A673 (cell line): ENCODE data around the gene GOLGA7B. TPM values are rescaled to one million over a fixed set of nuclear protein-coding genes. Genes with fewer than 3 reads are reported as not detected.

Source experiments
- BruUV-seq: library from RNA; stranded (reverse); fragments of 400-500 nt; replicated peaks from 2 replicates; lab custom pipeline; 2021; lab: Mats Ljungman, UMichigan
- CTCF ChIA-PET: fragments of 300-600 bp; sonication (Branson Sonifier 250); formaldehyde crosslinking; loops from one replicate; lab custom pipeline; 2022; ENCODE audit warnings: antibody characterized with exemption; lab: Charles Lee
- POLR2A ChIA-PET: fragments of 300-600 bp; sonication (Branson Sonifier 250); formaldehyde crosslinking; loops from one replicate; lab custom pipeline; 2022; ENCODE audit warnings: antibody characterized with exemption; ENCODE audit not compliant: low non-redundant PET; lab: Charles Lee
- DNase-seq: peaks from one replicate; pipeline ENCODE4 v3.0.0-alpha.2; 2015; ENCODE audit warnings: low spot score
- H3K27ac ChIP-seq: fragments of 200-600 bp; sonication (generic); 2 replicates; pipeline ENCODE4 v1.5.1; 2016; ENCODE audit warnings: mixed run types, low read depth, mild to moderate bottlenecking, mixed read lengths, antibody characterized with exemption, low read length; ENCODE audit not compliant: poor library complexity, severe bottlenecking
- H3K27me3 ChIP-seq: fragments of 200-600 bp; sonication (generic); replicated peaks from 2 replicates; pipeline ENCODE4 v1.6.1; 2017; ENCODE audit warnings: mixed run types, low read depth, mild to moderate bottlenecking, mixed read lengths, antibody characterized with exemption, low read length; ENCODE audit not compliant: insufficient read depth, poor library complexity
- H3K36me3 ChIP-seq: fragments of 200-600 bp; sonication (generic); 2 replicates; pipeline ENCODE4 v1.6.1; 2016; ENCODE audit warnings: mixed run types, mild to moderate bottlenecking, mixed read lengths, antibody characterized with exemption, low read length; ENCODE audit not compliant: insufficient read depth, poor library complexity, severe bottlenecking
- H3K4me1 ChIP-seq: fragments of 200-600 bp; sonication (generic); 2 replicates; pipeline ENCODE4 v1.6.1; 2017; ENCODE audit warnings: mixed run types, mild to moderate bottlenecking, mixed read lengths, antibody characterized with exemption, low read length; ENCODE audit not compliant: insufficient read depth, poor library complexity, severe bottlenecking
- H3K4me3 ChIP-seq: fragments of 200-600 bp; sonication (generic); 2 replicates; pipeline ENCODE4 v1.5.1; 2016; ENCODE audit warnings: low read depth, mixed run types, mild to moderate bottlenecking, mixed read lengths, low read length; ENCODE audit not compliant: poor library complexity, severe bottlenecking
- H3K9me3 ChIP-seq: fragments of 200-600 bp; sonication (generic); 2 replicates; pipeline ENCODE4 v1.6.1; 2016; ENCODE audit warnings: mixed run types, low read depth, mild to moderate bottlenecking, mixed read lengths, antibody characterized with exemption, low read length; ENCODE audit not compliant: poor library complexity, severe bottlenecking
- CTCF ChIP-seq: fragments of 300-800, 200-600 bp; sonication (generic); conservative IDR thresholded peaks from 2 replicates; pipeline ENCODE4 v1.5.1; 2017; ENCODE audit warnings: low read depth, mild to moderate bottlenecking, antibody characterized with exemption, low read length, moderate library complexity, mixed read lengths
- EZH2 ChIP-seq: fragments of 200-600 bp; sonication (generic); IDR thresholded peaks from 2 replicates; pipeline ENCODE4 v1.6.1; 2017; ENCODE audit warnings: borderline replicate concordance, low read depth, mild to moderate bottlenecking, mixed read lengths, antibody characterized with exemption, low read length; ENCODE audit not compliant: poor library complexity, severe bottlenecking
- intact Hi-C: fragments of 100-400 bp; cut with micrococcal nuclease; formaldehyde crosslinking; loops from one replicate; pipeline ENCODE4 v1.10.0; 2022; ENCODE audit not compliant: unreplicated experiment
- total RNA-seq: library from RNA; stranded (reverse); gene quantifications from 2 replicates; pipeline ENCODE4 v1.2.3, GENCODE V29; 2021

GOLGA7B gene
- total RNA-seq, 1 experiment from 2014 or later = 0.64 TPM

DNA sequence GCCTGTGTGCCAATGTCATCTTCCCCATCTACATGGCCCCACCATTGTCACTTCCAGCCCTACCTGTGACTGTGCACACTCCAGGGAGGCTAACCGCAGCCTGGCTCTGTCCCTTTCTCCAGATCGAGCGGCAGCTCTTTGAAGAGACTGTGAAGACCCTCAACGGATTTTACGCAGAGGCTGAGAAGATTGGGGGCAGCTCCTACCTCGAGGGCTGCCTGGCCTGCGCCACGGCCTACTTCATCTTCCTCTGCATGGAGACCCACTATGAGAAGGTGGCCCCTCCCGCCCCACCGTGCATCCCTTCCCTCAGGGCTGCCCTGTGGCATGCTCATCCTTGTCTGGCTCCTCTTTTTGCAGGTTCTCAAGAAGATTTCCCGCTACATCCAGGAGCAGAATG lies 14.2 kb downstream of the GOLGA7B start:
- TF ChIP-seq EZH2 (no peak), CTCF (no peak)
- Histone ChIP-seq H3K9me3 (no peaks in the 10 kb centered on the region), H3K27ac (no peak overlapping the region), H3K4me1 (peaks cover 5% of the 10 kb centered on the region), H3K27me3 (no peaks in the 10 kb centered on the region), H3K36me3 (no peaks in the 10 kb centered on the region), H3K4me3 (no peak overlapping the region)
- ChIA-PET POLR2A (no interaction called here), CTCF (no interaction called here)
- intact Hi-C loops = no loop called here
- no peak for DNase-seq
- no TSS peak for BruUV-seq

DNA sequence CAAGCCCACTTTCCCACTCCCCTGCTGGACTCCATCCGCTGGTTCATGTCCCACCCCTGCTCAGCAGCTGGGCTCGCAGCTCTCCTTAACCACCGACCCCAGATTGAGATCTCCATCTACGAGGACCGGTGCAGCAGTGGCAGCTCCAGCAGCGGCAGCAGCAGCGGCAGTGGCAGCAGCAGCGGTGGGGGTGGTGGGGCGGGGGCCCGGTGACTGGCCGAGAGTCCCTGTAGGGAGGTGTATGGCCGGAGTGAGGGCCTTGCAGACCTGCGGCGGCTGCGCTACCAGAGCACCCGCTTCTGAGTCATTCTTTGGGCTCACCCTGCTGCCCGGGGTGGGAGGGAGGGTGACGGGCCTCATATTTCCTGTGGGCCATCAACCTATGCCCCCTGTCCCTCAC lies 15.8 kb downstream of the GOLGA7B start:
- intact Hi-C loops = no loop called here
- Histone ChIP-seq H3K36me3 (no peaks in the 10 kb centered on the region), H3K4me3 (no peak overlapping the region), H3K9me3 (no peaks in the 10 kb centered on the region), H3K27ac (no peak overlapping the region), H3K4me1 (peaks cover 12% of the 10 kb centered on the region), H3K27me3 (no peaks in the 10 kb centered on the region)
- ChIA-PET CTCF (interaction anchor here (0.7 kb wide), 1 partner anchor 169 kb away, joined by 4 read pairs; no protein-coding TSS in a partner anchor), POLR2A (no interaction called here)
- no TSS peak for BruUV-seq
- TF ChIP-seq CTCF = no peak
- no peak for TF ChIP-seq EZH2
- DNase-seq = no peak

DNA sequence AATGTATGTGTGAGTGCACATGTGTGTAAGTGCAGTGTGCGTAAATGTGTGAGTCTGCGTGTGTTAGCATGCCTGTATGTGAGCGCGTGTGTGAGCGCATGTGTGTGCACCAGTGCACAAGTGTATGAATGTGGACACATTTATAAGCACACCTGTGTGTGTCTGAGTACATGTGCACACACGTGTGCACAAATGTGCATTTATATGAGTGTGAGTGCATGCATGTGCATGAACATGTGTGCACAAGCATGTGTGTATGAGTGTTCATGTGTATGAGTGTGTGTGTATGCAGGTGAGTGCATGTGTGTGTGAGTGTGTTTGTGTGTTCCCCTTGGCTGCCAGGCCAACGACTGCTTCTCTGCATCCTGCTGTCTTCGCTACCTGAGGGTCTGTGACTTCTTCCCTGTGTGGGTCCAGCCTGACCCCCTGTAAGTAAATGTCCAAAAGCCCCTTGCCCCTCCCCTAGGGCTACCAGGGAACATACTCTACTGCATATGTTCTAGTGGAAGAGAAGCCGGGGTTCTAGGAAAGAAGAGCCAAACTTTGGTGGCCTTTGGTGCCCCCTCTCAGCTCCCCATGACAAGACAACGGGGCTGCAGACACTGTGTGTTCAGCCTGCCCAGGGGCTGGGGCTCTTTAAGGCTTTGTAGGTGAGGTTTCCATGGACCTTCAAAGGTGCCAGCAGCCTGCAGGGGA lies 17.0 kb downstream of the GOLGA7B start:
- TF ChIP-seq EZH2 = no peak
- no peak for TF ChIP-seq CTCF
- H3K4me3 ChIP-seq = no peak overlapping the region
- DNase-seq = no peak
- CTCF ChIA-PET = no interaction called here
- intact Hi-C loops = no loop called here
- POLR2A ChIA-PET = no interaction called here
- H3K36me3 ChIP-seq = no peaks in the 10 kb centered on the region
- no TSS peak for BruUV-seq
- H3K27me3 ChIP-seq = no peaks in the 10 kb centered on the region
- no peaks in the 10 kb centered on the region for H3K9me3 ChIP-seq
- peaks cover 12% of the 10 kb centered on the region for H3K4me1 ChIP-seq
- H3K27ac ChIP-seq = no peak overlapping the region
